ENCODE measurements around the gene LRRC27. TPM values are rescaled to one million over a fixed set of nuclear protein-coding genes. Genes with fewer than 3 reads are reported as not detected.

Gene LRRC27
- total RNA-seq, 2 experiments from 2014 or later, result 2.4 to 2.8 TPM

GRCh38 chr10:132339276-132339675 is 7.3 kb downstream of the LRRC27 start:
- TF ChIP-seq, protein P1, sequence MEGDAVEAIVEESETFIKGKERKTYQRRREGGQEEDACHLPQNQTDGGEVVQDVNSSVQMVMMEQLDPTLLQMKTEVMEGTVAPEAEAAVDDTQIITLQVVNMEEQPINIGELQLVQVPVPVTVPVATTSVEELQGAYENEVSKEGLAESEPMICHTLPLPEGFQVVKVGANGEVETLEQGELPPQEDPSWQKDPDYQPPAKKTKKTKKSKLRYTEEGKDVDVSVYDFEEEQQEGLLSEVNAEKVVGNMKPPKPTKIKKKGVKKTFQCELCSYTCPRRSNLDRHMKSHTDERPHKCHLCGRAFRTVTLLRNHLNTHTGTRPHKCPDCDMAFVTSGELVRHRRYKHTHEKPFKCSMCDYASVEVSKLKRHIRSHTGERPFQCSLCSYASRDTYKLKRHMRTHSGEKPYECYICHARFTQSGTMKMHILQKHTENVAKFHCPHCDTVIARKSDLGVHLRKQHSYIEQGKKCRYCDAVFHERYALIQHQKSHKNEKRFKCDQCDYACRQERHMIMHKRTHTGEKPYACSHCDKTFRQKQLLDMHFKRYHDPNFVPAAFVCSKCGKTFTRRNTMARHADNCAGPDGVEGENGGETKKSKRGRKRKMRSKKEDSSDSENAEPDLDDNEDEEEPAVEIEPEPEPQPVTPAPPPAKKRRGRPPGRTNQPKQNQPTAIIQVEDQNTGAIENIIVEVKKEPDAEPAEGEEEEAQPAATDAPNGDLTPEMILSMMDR (IDR thresholded peaks at IDR 0.05), result no peak
- Histone ChIP-seq H3K4me1 (ENCODE audit: insufficient read depth, low read length) (peaks cover 15% of the 10 kb centered on the region), H3K4me3 (ENCODE audit: low read length) (no peak overlapping the region), H3K27ac (ENCODE audit: low read depth in 1 of 2, low read length in 2 of 2) (no peak overlapping the region), H3K36me3 (ENCODE audit: insufficient read depth, low read length) (no peaks in the 10 kb centered on the region), H3K27me3 (ENCODE audit: control insufficient read depth in 1 of 2, insufficient read depth in 2 of 2, low read length in 2 of 2) (no peaks in the 10 kb centered on the region), H3K9me3 (ENCODE audit: control insufficient read depth in 1 of 2, insufficient read depth in 1 of 2, low read length in 2 of 2) (peaks cover 0 to 7% of the 10 kb centered on the region in 2 experiments)
- H3K27me3 Mint-ChIP-seq, result no peaks in the 10 kb centered on the region
- DNase-seq (no peak), ATAC-seq (ENCODE audit: poor library complexity) (no peak)
- H3K9me3 Mint-ChIP-seq, result no peaks in the 10 kb centered on the region
- ChIA-PET CTCF (no interaction called here), POLR2A (no interaction called here)
- H3K4me1 Mint-ChIP-seq (ENCODE audit: low read depth), result peaks cover 24% of the 10 kb centered on the region
- H3K4me3 Mint-ChIP-seq, result no peak overlapping the region
- H3K27ac Mint-ChIP-seq, result no peak overlapping the region
- intact Hi-C loops (cut with DNase I, micrococcal nuclease), result no loop called here
- H3K36me3 Mint-ChIP-seq (ENCODE audit: low read depth), result peaks cover 20% of the 10 kb centered on the region

GRCh38 chr10:132341017-132341416 is 9.0 kb downstream of the LRRC27 start:
- ATAC-seq (ENCODE audit: poor library complexity) (no peak), DNase-seq (no peak)
- peaks cover 6% of the 10 kb centered on the region for H3K36me3 ChIP-seq (ENCODE audit: insufficient read depth, low read length)
- no peak overlapping the region for H3K27ac ChIP-seq (ENCODE audit: low read depth in 1 of 2, low read length in 2 of 2)
- peaks cover 31% of the 10 kb centered on the region for H3K36me3 Mint-ChIP-seq (ENCODE audit: low read depth)
- no peak overlapping the region for H3K4me3 Mint-ChIP-seq
- peaks cover 17% of the 10 kb centered on the region for H3K4me1 Mint-ChIP-seq (ENCODE audit: low read depth)
- no peaks in the 10 kb centered on the region for H3K27me3 Mint-ChIP-seq
- no peak overlapping the region for H3K27ac Mint-ChIP-seq
- H3K27me3 ChIP-seq (ENCODE audit: control insufficient read depth in 1 of 2, insufficient read depth in 2 of 2, low read length in 2 of 2), result no peaks in the 10 kb centered on the region
- peaks cover 14% of the 10 kb centered on the region for H3K4me1 ChIP-seq (ENCODE audit: insufficient read depth, low read length)
- intact Hi-C loops (cut with DNase I, micrococcal nuclease), result no loop called here
- no peaks in the 10 kb centered on the region for H3K9me3 Mint-ChIP-seq
- ChIA-PET CTCF (no interaction called here), POLR2A (no interaction called here)
- H3K9me3 ChIP-seq (ENCODE audit: control insufficient read depth in 1 of 2, insufficient read depth in 1 of 2, low read length in 2 of 2), result peaks cover 0 to 7% of the 10 kb centered on the region in 2 experiments
- TF ChIP-seq, protein P1 (IDR thresholded peaks at IDR 0.05), result no peak
- H3K4me3 ChIP-seq (ENCODE audit: low read length), result no peak overlapping the region

DNA sequence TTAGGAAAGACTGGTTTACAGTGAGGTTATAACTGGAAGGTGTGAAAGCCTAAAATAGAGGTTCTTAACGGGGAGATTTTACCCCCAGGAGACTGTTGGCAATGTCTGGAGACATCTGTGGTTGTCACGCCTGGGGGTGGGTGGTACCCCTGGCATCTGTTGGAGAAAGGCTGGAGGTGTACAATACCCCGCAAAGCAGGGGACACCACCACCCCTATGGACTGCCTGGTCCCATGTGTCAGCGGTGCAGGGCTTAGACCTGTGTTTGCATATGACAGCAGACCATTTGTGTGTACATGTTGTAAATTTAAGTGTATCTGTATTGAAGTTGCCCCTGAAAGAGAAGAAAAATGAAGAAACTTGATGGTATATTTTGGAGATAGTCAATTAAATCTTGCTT is 9.8 kb downstream of the LRRC27 start:
- H3K4me1 ChIP-seq (ENCODE audit: insufficient read depth, low read length), result peaks cover 8% of the 10 kb centered on the region
- intact Hi-C loops (cut with DNase I, micrococcal nuclease), result no loop called here
- Mint-ChIP-seq H3K4me3 (no peak overlapping the region), H3K27me3 (no peaks in the 10 kb centered on the region), H3K27ac (no peak overlapping the region), H3K36me3 (ENCODE audit: low read depth) (peaks cover 31% of the 10 kb centered on the region), H3K9me3 (no peaks in the 10 kb centered on the region), H3K4me1 (ENCODE audit: low read depth) (peaks cover 9% of the 10 kb centered on the region)
- POLR2A ChIA-PET, result no interaction called here
- CTCF ChIA-PET, result no interaction called here
- TF ChIP-seq, protein P1 (IDR thresholded peaks at IDR 0.05), result no peak
- ATAC-seq (ENCODE audit: poor library complexity) (no peak), DNase-seq (no peak)
- H3K36me3 ChIP-seq (ENCODE audit: insufficient read depth, low read length), result peaks cover 6% of the 10 kb centered on the region
- H3K27ac ChIP-seq (ENCODE audit: low read depth in 1 of 2, low read length in 2 of 2), result no peak overlapping the region
- H3K9me3 ChIP-seq (ENCODE audit: control insufficient read depth in 1 of 2, insufficient read depth in 1 of 2, low read length in 2 of 2), result peaks cover 0 to 7% of the 10 kb centered on the region in 2 experiments
- no peak overlapping the region for H3K4me3 ChIP-seq (ENCODE audit: low read length)
- H3K27me3 ChIP-seq (ENCODE audit: control insufficient read depth in 1 of 2, insufficient read depth in 2 of 2, low read length in 2 of 2), result no peaks in the 10 kb centered on the region
